Adrenal gland (tissue), 12 donors: ENCODE results near the gene IL17RC. TPM values are rescaled to one million over a fixed set of nuclear protein-coding genes. Genes with fewer than 3 reads are reported as not detected.
A peak's percentile ranks its signal among the peaks of the same experiment; 100 is the strongest.

Experiments
- DNase-seq, 7 donors: peaks; one replicate each; pipeline ENCODE4 v3.0.0-alpha.2; 2019 to 2020
- H3K27ac ChIP-seq, 5 donors: fragments of 200-600 bp; sonication (generic) in 4 of 5; 1 replicate in 3 of 5; 2 replicates in 2 of 5; pipeline versions ENCODE4 v1.5.1 to v1.8.0; 2016 to 2020; ENCODE audit warnings: mild to moderate bottlenecking in 1 of 5
- H3K27me3 ChIP-seq: fragments of 200-600 bp; 2 replicates; pipeline ENCODE4 v1.8.0; 2021
- H3K36me3 ChIP-seq, 2 donors: fragments of 200-600 bp; replicated peaks in 1 of 2; 1 replicate in 1 of 2; 2 replicates in 1 of 2; pipeline versions ENCODE4 v1.5.1 to v1.8.0; 2018 to 2022
- H3K4me1 ChIP-seq, 2 donors: fragments of 200-600 bp; replicated peaks in 1 of 2; 1 replicate in 1 of 2; 2 replicates in 1 of 2; pipeline versions ENCODE4 v1.5.1 to v1.8.0; 2018 to 2021
- H3K4me3 ChIP-seq, 4 donors: fragments of 200-600 bp; sonication (generic) in 3 of 4; one replicate each; pipeline ENCODE4 v1.5.1; 2016 to 2018
- H3K9me3 ChIP-seq, 3 donors: fragments of 200-600 bp; sonication (generic) in 1 of 3; replicated peaks in 1 of 3; 1 replicate in 2 of 3; 2 replicates in 1 of 3; pipeline versions ENCODE4 v1.5.1 to v1.8.0; 2016 to 2021
- CTCF ChIP-seq, 6 experiments: fragments of 450-650 bp in 4 of 6; fragments of 200-600 bp in 2 of 6; sonication (generic) in 1 of 6; IDR thresholded peaks; 1 replicate in 5 of 6; 2 replicates in 1 of 6; pipeline versions ENCODE4 v1.5.1 to v1.8.0; 2016 to 2021; ENCODE audit warnings: antibody characterized with exemption in 6 of 6, mild to moderate bottlenecking in 2 of 6, moderate library complexity in 1 of 6
- POLR2A ChIP-seq, 2 donors: fragments of 450-650 bp; IDR thresholded peaks; one replicate each; pipeline ENCODE4 v1.6.1; 2017; ENCODE audit warnings: antibody characterized with exemption in 2 of 2, mild to moderate bottlenecking in 2 of 2, moderate library complexity in 1 of 2
- WGBS, 4 donors: extraction: QIAGEN DNeasy Blood & Tissue Kit in 2 of 4; methylation state at CpG; one replicate each; pipeline versions ENCODE4 v1.1.5 to v1.1.7; 2013 to 2017; 5-methylcytosine and 5-hydroxymethylcytosine counted together
- intact Hi-C, 2 donors: fragments of 100-400 bp; cut with DNase I; formaldehyde crosslinking; loops; one replicate each; pipeline versions ENCODE4 v1.14.1 to v1.15.0; 2022 to 2023
- polyA plus RNA-seq, 3 donors: library from polyadenylated mRNA; stranded (reverse); fragments of 200-250 nt in 2 of 3; fragments of 350-450 nt in 1 of 3; fragmentation: Illumina TruSeq in 1 of 3; extraction: RNeasy Lipid Tissue Mini Kit (QIAGEN cat#74804) in 1 of 3; gene quantifications; one replicate each; pipeline ENCODE4 v1.2.3, GENCODE V29; 2013 to 2014
- total RNA-seq, 9 donors: library from RNA; depleted of rRNA in 4 of 9; stranded (reverse); fragments of >200 nt in 4 of 9; fragments of 120-200 nt in 1 of 9; fragmentation: NEBNext Ultra II Directional in 1 of 9; extraction: Animal tissue kit (Norgen Biotek cat#: 25700) in 1 of 9; gene quantifications; one replicate each; pipeline versions ENCODE4 v1.1.0 to v1.2.4, GENCODE V29; 2013 to 2023
- donor health status: healthy with polysubstance abuse.
- donor health status: Bipolar disorder and iron deficiency.
- donor health status: DM: yes; HTN: yes; CAD: no.
- donor health status: DM: no; HTN: no; CAD: no.
- donor health status: DM: no; HTN: no; CAD: no.
- donor health status: DM: yes; HTN: yes; CAD: no.

IL17RC gene
- total and polyA plus RNA-seq, 12 donors, result 20.5 to 283 (median 90.4) TPM

DNA sequence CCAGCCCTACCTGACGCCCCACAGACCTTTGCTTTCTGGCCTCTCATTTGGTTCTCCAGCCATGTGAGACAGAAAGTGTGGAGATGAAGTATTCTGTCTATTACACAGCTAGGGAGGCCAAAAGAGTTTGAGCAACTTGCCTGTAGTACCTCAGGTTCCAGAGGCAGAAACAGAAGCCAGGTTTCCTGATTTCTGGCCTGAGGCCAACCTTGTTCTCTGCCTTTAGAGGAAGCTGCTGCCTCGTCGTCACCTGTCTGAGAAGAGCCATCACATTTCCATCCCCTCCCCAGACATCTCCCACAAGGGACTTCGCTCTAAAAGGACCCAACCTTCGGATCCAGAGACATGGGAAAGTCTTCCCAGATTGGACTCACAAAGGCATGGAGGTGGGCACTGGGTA is 10.4 kb upstream of the IL17RC start:
- no peaks in the 10 kb centered on the region for H3K4me1 ChIP-seq
- intact Hi-C loops, result no loop called here
- H3K9me3 ChIP-seq, result no peaks in the 10 kb centered on the region
- H3K4me3 ChIP-seq, result no peak overlapping the region
- DNase-seq, result no peak
- H3K27me3 ChIP-seq, result no peaks in the 10 kb centered on the region
- no peak for TF ChIP-seq POLR2A (IDR thresholded peaks at IDR 0.05)
- TF ChIP-seq CTCF (IDR thresholded peaks at IDR 0.05), result no peak
- H3K36me3 ChIP-seq, result no peaks in the 10 kb centered on the region
- H3K27ac ChIP-seq, result no peak overlapping the region
- WGBS, 4 donors, result 88 to 96% (median 94%) methylated on average over 4 to 5 of the region's 5 CpGs

DNA sequence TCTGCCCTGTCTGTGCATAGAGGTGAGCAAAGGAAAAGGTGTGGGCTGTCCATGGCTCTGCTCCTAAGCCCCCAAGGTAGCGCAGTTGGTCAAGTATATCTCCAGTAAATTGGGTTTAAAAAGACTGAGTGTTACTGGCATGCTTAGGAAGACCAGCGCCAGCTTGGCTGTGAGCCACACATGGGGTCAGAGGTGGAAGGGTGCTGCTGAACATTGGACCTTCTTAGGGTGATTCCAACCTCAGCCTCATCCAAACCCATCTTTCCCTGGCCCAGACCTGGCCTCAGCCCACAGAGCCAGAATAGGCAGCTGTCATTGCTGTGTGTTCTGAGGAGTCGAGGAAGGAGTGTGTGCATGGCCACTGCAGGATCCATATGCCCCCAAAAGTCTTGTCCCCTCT is 8.6 kb upstream of the IL17RC start:
- WGBS, 4 donors, result 79 to 100% (median 97%) methylated on average over 2 to 3 of the region's 3 CpGs
- peaks cover 0 to 12% of the 10 kb centered on the region in 2 donors for H3K4me1 ChIP-seq
- no peaks in the 10 kb centered on the region for H3K36me3 ChIP-seq
- no peak overlapping the region for H3K4me3 ChIP-seq
- no peak for DNase-seq
- intact Hi-C loops, result no loop called here
- no peaks in the 10 kb centered on the region for H3K9me3 ChIP-seq
- H3K27ac ChIP-seq, result no peak overlapping the region
- H3K27me3 ChIP-seq, result no peaks in the 10 kb centered on the region
- no peak for TF ChIP-seq POLR2A (IDR thresholded peaks at IDR 0.05)

- H3K27ac ChIP-seq, result no peak overlapping the region
- H3K27me3 ChIP-seq, result no peaks in the 10 kb centered on the region
- intact Hi-C loops, result no loop called here
- no peak for DNase-seq
- WGBS, 4 donors, result 87 to 97% (median 92%) methylated on average over 7 of the region's 7 CpGs
- no peak for TF ChIP-seq POLR2A (IDR thresholded peaks at IDR 0.05)
- no peak for TF ChIP-seq CTCF (IDR thresholded peaks at IDR 0.05)
- H3K4me1 ChIP-seq, result peaks cover under 1 to 23% of the 10 kb centered on the region in 2 donors
- H3K4me3 ChIP-seq, result no peak overlapping the region
- H3K36me3 ChIP-seq, result no peaks in the 10 kb centered on the region
- no peaks in the 10 kb centered on the region for H3K9me3 ChIP-seq
Observed at GRCh38 chr3:9909221-9910013, 7.5 kb upstream of the IL17RC start.

DNA sequence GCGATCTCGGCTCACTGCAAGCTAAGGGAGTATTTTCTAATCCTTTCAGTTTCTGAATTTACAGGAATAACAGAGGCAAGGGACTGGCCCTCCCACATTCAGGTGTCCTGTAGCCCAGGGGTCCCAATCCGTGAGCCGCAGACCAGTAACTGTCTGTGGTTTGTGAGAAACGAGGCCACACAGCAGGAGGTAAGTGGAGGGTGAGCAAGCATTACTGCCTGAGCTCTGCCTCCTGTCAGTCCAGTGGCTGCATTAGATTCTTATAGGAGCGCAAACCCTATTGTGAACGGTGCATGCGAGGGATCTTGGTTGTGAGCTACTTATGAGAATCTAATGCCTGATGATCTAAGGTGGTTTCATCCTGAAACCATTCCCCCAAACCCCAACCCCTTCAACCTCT is 5.0 kb upstream of the IL17RC start:
- Histone ChIP-seq H3K4me3 (no peak overlapping the region), H3K27ac (peak overlapping the region in 1 of 5 donors; percentile 65), H3K36me3 (no peaks in the 10 kb centered on the region), H3K27me3 (no peaks in the 10 kb centered on the region), H3K4me1 (peaks cover 20 to 42% of the 10 kb centered on the region in 2 donors), H3K9me3 (no peaks in the 10 kb centered on the region)
- intact Hi-C loops, result no loop called here
- TF ChIP-seq CTCF (IDR thresholded peaks at IDR 0.05) (no peak), POLR2A (IDR thresholded peaks at IDR 0.05) (no peak)
- no peak for DNase-seq
- WGBS, 4 donors, result 83 to 96% (median 90%) methylated on average over 8 of the region's 8 CpGs
